T-helper 17 cell (primary cell): ENCODE results near the gene NCAPG2. TPM values are rescaled to one million over a fixed set of nuclear protein-coding genes. Genes with fewer than 3 reads are reported as not detected.
A peak's percentile ranks its signal among the peaks of the same experiment; 100 is the strongest.

ENCODE experiments used
- ATAC-seq: fragments of 150-1000 bp; cut with Tn5 transposase; 2 replicates; pipeline ENCODE4 v1.10.0; 2021; ENCODE audit warnings: mild to moderate bottlenecking, moderate library complexity
- DNase-seq, 3 donors: peaks; one replicate each; pipeline versions ENCODE4 v3.0.0 to v3.0.0-alpha.2; 2020 to 2021
- H3K9me3 ChIP-seq: one replicate; pipeline ENCODE4 v1.7.0; 2013; ENCODE audit warnings: low read length, mild to moderate bottlenecking; ENCODE audit not compliant: control insufficient read depth, poor library complexity, severe bottlenecking
- H3K27ac Mint-ChIP-seq: one replicate; pipeline ENCODE4 v1.8.0; 2022; ENCODE audit warnings: mild to moderate bottlenecking, moderate library complexity, mixed read lengths
- H3K27me3 Mint-ChIP-seq: one replicate; pipeline ENCODE4 v1.8.0; 2022; ENCODE audit warnings: mixed read lengths
- H3K36me3 Mint-ChIP-seq: one replicate; pipeline ENCODE4 v1.8.0; 2022; ENCODE audit warnings: low read depth, mixed read lengths
- H3K4me1 Mint-ChIP-seq: one replicate; pipeline ENCODE4 v1.8.0; 2022; ENCODE audit warnings: mild to moderate bottlenecking, mixed read lengths
- H3K4me3 Mint-ChIP-seq: one replicate; pipeline ENCODE4 v1.8.0; 2022; ENCODE audit warnings: mild to moderate bottlenecking, moderate library complexity, mixed read lengths
- total RNA-seq, 4 donors: library from RNA in 2 of 4; stranded (reverse) in 2 of 4; gene quantifications; one replicate each; pipeline ENCODE4 v1.2.3 and lab custom pipeline; 2022 to 2026

Gene NCAPG2
- total RNA-seq, 2 donors from 2014 or later: 8.8 to 38.7 TPM

- no peaks in the 10 kb centered on the region for H3K9me3 ChIP-seq
- ATAC-seq (no peak), DNase-seq (no peak)
- Mint-ChIP-seq H3K4me3 (peak overlapping the region; percentile 86), H3K36me3 (no peaks in the 10 kb centered on the region), H3K4me1 (peaks cover 6% of the 10 kb centered on the region), H3K27me3 (peaks cover 36% of the 10 kb centered on the region), H3K27ac (no peak overlapping the region)
Measured at GRCh38 chr7:158585721-158586498, 118.7 kb downstream of the NCAPG2 start.

- ATAC-seq: no peak
- H3K9me3 ChIP-seq: no peaks in the 10 kb centered on the region
- no peaks in the 10 kb centered on the region for H3K36me3 Mint-ChIP-seq
- no peak for DNase-seq
- peaks cover 36% of the 10 kb centered on the region for H3K27me3 Mint-ChIP-seq
- H3K27ac Mint-ChIP-seq: no peak overlapping the region
- no peak overlapping the region for H3K4me3 Mint-ChIP-seq
- H3K4me1 Mint-ChIP-seq: peaks cover 6% of the 10 kb centered on the region
Measured at GRCh38 chr7:158584407-158584806, 120.2 kb downstream of the NCAPG2 start.

DNA sequence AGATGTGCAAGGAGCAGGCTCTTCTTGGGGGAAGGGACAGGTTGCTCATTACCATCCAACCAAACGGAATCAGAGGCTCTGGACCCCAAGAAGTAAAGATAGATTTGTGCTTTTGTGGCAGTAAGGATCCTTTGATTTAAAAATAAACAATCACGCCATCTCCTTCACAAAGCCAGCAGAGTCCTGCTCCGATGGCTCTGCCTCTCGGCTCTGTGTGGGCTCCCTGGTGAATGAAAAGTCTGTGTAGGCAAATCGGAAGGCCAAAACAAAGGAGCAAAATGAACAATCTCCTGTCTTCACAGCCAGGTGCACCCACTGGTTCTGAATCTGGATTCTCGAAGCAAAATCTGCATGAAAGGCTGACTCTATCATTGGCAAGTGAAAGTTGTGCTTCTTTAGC, 120.8 kb downstream of the NCAPG2 start:
- Mint-ChIP-seq H3K27ac (no peak overlapping the region), H3K27me3 (peaks cover 36% of the 10 kb centered on the region), H3K36me3 (no peaks in the 10 kb centered on the region), H3K4me1 (peaks cover 6% of the 10 kb centered on the region), H3K4me3 (no peak overlapping the region)
- no peak for DNase-seq
- H3K9me3 ChIP-seq: no peaks in the 10 kb centered on the region
- ATAC-seq: no peak

DNA sequence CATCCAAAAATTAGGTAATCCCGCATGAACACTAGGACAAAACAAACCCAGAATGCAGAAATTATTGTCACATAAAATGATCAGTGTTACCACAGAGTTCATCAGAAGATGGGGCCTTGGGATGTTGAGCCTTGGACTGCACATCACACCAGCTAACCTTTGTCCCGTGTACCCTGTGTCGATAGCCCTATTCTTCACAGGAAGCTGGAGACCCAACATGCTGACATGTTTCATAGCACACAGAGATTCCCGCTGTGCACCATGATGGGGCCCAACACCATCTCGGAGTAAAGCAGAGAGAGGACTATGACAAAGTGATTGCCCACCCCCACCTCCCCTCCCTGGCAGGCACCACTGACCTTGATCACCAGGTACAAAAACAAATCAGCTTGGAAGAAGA, 121.5 kb downstream of the NCAPG2 start:
- peaks cover 6% of the 10 kb centered on the region for H3K4me1 Mint-ChIP-seq
- H3K36me3 Mint-ChIP-seq: no peaks in the 10 kb centered on the region
- ATAC-seq (no peak), DNase-seq (no peak)
- H3K4me3 Mint-ChIP-seq: no peak overlapping the region
- H3K27ac Mint-ChIP-seq: no peak overlapping the region
- no peaks in the 10 kb centered on the region for H3K9me3 ChIP-seq
- peaks cover 36% of the 10 kb centered on the region for H3K27me3 Mint-ChIP-seq

GRCh38 chr7:158582089-158582456, 122.5 kb downstream of the NCAPG2 start:
- Mint-ChIP-seq H3K27ac (no peak overlapping the region), H3K27me3 (peaks cover 36% of the 10 kb centered on the region), H3K4me1 (peaks cover 6% of the 10 kb centered on the region), H3K4me3 (no peak overlapping the region), H3K36me3 (no peaks in the 10 kb centered on the region)
- DNase-seq: no peak
- ATAC-seq: no peak
- no peaks in the 10 kb centered on the region for H3K9me3 ChIP-seq

DNA sequence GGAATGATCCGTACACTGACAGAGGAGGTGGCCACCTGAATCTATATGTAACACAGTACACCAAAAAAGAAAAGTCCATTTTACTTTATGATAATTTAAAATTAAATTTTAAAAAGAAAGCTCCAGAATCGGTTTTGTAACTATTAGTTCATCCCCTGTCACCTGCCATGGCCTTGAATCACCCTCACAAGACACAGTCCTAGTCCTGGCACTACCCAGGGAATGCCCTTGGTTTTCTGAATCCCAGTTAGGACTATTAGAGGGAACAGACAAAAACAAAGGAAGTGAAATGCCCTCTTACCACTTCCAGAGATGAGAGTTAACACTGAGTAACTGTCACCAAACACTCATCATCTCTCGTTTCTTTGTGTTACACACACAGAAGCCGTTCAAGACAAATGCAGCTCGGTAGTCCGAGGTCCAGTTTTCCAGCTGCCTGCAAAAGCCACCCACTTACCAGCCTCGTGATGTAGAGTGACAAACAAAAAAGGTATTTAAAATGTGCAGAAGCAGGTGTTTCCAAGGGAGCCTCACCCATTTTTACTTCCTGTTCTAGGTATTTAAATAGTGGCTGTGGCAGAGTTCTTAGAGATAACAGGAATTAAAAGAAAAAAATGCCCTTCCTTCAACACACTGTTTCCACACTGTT, 123.0 kb downstream of the NCAPG2 start:
- ATAC-seq (no peak), DNase-seq (no peak)
- Mint-ChIP-seq H3K36me3 (no peaks in the 10 kb centered on the region), H3K27me3 (peaks cover 36% of the 10 kb centered on the region), H3K27ac (no peak overlapping the region), H3K4me1 (peaks cover 6% of the 10 kb centered on the region), H3K4me3 (no peak overlapping the region)
- no peaks in the 10 kb centered on the region for H3K9me3 ChIP-seq

Other genes starting within 250 kb of the NCAPG2 start
- under 1 TPM; 0.42 to 0.57 TPM for gene PTPRN2, start 117.0 kb downstream of the NCAPG2 start, total RNA-seq
- gene ESYT2, start 124.7 kb upstream of the NCAPG2 start, total RNA-seq: 100 to 1,000 TPM; 104 to 113 TPM
- 10 to 100 TPM; 12.4 to 15.0 TPM for gene DYNC2I1, start 151.8 kb upstream of the NCAPG2 start, total RNA-seq